T1000 (cell line): ENCODE measurements around the gene HLCS.

Source experiments
- DNase-seq: peaks from one replicate; lab custom pipeline; 2025; ENCODE audit warnings: mixed read lengths; lab: John Stamatoyannopoulos, UW

Gene HLCS

GRCh38 chr21:36915014-36915695 is 51.3 kb downstream of the HLCS start:
- DNase-seq: no peak

GRCh38 chr21:36914244-36915013 is 52.0 kb downstream of the HLCS start:
- no peak for DNase-seq

DNA sequence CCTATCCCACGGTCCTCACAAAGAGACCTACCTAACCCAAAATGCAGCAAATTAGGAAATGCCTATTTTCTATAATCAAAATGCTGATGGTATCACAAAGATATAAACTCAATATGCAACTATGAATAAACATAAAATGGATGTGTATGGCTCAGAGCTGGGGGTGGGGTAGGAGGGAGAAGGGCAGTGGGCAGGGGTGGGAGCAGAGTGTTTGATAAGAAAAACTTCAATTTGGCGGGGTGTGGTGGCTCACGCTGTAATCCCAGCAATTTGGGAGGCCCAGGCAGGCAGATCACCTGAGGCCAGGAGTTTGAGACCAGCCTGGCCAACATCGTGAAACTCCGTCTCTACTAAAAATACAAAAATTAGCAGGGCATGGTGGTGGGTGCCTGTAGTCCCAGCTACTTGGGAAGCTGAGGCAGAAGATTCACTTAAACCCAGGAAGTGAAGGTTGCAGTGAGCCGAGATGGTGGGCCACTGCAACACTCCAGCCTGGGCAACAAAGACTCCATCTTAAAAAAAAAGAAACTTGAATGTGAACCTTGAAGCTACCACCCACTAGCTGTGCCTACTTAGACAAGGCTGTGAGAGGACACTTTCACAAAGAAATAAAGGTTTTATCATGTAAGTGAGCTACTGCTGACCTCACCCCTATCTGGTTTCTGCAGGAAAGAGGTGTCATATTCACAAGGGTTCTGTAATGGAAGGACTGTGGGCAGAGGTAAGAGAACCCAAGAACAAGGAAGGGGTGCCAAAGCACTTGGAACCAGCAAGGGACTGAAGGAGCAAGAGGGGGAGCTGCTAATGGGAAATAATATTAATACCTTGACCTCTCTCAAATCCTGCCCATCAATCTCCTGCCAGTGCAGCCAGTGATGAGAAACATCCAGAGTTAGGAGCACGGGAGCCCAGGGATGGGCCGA is 53.0 kb downstream of the HLCS start:
- DNase-seq: no peak

GRCh38 chr21:36910581-36911307 is 55.7 kb downstream of the HLCS start:
- DNase-seq: no peak

DNA sequence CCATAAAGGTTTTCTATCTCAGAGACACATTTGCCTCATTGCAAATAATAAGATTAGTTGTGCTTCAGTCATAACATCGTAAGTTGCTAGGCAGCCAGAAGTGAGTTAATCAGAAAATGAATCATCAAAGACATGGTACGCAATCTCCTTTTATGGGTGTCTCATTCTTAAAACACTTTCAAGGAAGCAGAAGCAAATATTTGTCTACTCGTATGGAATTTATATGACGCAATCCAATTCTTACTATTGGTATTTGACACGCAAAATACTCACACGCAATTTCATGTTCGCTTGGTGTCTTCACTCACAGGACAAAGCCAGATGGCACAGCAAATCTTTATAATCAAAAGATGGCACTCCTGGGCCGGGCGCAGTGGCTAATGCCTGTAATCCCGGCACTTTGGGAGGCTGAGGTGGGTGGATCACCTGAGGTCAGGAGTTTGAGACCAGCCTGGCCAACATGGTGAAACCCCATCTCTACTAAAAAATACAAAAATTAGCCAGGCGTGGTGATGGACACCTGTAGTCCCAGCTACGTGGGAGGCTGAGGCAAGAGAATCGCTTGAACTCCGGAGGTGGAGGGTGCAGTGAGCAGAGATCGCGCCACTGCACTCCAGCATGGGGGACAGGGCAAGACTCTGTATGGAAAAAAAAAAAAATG is 56.4 kb downstream of the HLCS start:
- peak; percentile 52 for DNase-seq

- DNase-seq: no peak
Observed at GRCh38 chr21:36909423-36909822, 57.0 kb downstream of the HLCS start.

GRCh38 chr21:36908260-36908908 is 58.1 kb downstream of the HLCS start:
- no peak for DNase-seq

DNA sequence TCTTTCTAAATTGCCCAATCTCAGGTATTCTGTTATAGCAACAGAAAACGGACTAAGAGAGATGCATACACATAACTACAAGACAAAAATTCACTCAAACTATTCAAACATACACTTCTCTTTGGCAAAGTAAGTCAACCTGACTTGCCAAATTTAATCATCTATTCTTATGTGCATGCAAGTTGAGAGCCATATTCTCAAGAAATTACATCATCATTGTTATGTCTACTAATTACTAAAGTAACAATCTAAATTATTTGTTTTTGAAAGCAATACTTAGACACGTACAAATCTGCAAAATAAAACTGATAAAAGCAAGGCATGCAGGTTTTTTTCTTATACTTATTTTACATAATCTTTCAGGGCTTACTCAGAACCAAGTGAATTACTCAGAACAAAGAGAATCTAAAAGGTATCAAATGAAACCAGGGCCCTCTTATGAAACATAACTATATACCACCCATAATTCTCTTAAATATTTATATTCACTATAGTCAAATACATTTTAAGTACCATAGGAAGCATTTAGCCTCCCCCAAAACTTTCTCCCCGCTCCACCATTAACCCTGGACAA is 62.3 kb downstream of the HLCS start:
- DNase-seq: no peak

DNA sequence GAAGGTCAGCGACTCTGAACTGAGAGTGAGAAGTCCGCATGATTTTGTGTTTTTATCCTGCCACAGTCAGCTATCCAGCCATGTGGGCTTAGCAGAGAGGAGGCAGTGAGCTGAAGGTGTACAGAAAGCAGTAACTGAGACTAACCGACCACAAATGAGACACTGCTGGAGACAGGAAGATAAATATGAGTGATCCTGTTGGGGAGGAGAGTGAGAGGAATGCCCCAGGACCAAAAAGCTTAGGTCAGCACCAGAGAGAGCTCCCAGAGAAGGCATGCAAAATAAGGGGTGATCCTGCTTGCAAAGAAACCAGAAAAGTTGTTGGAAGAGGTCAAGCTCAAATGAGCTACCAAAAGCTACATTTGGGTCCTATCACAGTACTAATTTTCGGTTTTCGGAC is 63.7 kb downstream of the HLCS start:
- no peak for DNase-seq

- no peak for DNase-seq
Observed at GRCh38 chr21:36902331-36902730, 64.1 kb downstream of the HLCS start.

DNA sequence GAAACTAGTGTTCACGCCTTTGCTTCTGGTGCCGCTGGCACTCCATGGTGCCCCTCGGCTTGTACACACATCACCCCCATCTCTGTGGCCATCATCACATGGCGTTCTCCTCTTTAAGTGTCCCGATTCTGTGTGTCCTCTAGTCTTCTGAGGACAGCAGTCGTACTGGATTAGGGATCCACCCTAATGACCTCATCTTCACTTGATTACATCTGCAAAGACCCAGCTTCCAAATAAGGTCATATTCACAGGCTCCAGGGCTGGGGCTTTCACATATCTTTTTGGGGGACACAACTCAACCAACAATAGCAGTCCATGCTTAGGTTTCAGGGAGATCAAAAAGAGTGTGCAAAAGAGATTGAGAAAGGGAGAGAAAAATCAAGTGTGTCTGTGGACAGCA is 64.9 kb downstream of the HLCS start:
- no peak for DNase-seq

DNA sequence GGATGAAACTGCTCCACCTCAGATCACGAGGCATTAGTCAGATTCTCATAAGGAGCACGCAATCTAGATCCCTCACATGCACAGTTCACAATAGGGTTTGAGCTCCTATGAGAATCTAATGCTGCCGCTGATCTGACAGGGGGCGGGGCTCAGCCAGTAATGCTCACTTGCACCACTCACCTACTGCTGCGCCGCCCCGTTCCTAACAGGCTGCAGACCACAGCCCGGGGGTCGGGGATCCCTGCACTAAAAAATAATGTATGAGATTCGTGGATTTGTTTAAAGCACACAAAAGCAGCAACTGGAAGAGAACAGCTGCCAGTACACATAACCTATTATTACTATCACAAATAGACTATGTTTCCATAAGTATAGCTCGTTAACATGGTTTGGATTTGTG is 72.9 kb downstream of the HLCS start:
- DNase-seq: no peak

DNA sequence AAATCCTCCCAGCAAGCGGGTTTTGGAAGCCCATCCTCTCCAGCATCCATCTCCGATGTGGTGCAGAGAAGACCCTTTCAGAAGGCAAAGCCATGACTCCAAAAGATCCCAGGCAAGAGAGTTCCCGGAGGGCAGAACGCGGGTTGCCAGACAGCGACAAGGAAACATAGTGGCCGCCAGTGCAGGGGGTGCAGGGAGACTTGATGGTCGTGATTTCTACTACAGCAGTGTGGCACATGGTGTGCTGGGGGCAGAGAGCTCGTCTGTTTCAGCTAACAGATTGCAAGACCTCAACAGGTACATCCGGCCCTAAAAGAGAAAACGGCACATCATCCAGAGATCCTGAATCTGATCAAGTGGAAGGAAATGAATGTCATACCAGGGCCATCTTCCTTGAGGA is 74.3 kb downstream of the HLCS start:
- no peak for DNase-seq

- DNase-seq: no peak
Observed at GRCh38 chr21:36891692-36892091, 74.8 kb downstream of the HLCS start.

DNA sequence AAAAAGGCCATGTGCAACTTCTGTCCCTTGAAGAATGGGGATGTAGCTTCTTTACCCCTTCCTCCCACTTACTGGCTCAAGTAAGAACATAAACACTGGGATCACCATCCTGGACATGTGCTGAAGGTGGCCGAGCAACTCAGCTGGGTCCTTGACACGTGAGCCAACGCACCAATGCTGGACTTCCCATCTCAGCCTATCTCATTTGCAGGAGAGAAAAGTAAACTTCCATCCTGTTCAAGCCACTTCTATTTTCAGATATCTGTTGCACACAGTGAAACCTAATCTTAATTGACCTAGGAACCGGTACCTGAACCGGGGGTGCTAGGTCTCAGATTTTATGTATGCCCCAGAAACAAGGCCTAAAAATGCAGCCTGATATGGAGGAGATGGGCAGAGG is 75.3 kb downstream of the HLCS start:
- DNase-seq: no peak

- no peak for DNase-seq
Observed at GRCh38 chr21:36890086-36890485, 76.4 kb downstream of the HLCS start.

DNA sequence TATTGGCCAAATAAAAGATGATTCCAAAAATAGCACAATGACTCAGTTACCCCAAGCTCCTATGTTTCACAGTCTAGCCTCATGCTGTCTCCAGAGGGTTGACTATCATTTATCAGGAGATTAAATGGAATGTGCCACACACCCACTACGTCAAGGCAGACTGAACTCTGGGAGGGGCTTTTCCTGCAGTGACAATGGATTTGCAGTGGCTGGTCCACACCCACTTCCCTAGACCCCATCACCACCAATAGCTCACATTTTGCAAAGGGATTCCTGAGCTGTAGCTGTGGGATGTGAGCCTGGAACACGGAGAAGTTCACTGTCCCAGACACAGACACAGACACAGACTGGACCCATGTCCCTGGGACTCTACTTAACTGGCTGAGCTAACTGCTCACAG is 77.1 kb downstream of the HLCS start:
- DNase-seq: no peak

DNA sequence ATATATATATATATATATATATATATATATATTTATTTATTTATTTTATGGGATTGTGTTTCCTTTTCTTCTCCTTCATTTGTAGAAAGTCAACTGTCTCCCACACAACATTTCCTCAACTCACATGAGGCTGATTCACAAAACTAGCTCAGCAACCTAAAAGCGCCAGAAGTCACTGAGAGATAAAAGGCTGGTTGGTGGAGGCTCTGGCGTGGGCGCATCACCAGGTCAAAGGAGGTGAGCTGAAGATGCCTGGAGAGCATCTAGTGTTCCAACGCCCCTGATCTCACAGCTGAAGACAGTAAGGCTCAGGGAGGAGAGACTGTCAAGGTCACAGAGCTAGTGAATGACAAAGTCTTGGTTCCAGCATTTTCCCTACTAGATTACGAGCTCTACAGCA is 78.0 kb downstream of the HLCS start:
- no peak for DNase-seq

GRCh38 chr21:36887963-36888362 is 78.5 kb downstream of the HLCS start:
- no peak for DNase-seq
